ENCODE data around the gene MED29.
A peak's percentile ranks its signal among the peaks of the same experiment; 100 is the strongest.

The MED29 gene

DNA sequence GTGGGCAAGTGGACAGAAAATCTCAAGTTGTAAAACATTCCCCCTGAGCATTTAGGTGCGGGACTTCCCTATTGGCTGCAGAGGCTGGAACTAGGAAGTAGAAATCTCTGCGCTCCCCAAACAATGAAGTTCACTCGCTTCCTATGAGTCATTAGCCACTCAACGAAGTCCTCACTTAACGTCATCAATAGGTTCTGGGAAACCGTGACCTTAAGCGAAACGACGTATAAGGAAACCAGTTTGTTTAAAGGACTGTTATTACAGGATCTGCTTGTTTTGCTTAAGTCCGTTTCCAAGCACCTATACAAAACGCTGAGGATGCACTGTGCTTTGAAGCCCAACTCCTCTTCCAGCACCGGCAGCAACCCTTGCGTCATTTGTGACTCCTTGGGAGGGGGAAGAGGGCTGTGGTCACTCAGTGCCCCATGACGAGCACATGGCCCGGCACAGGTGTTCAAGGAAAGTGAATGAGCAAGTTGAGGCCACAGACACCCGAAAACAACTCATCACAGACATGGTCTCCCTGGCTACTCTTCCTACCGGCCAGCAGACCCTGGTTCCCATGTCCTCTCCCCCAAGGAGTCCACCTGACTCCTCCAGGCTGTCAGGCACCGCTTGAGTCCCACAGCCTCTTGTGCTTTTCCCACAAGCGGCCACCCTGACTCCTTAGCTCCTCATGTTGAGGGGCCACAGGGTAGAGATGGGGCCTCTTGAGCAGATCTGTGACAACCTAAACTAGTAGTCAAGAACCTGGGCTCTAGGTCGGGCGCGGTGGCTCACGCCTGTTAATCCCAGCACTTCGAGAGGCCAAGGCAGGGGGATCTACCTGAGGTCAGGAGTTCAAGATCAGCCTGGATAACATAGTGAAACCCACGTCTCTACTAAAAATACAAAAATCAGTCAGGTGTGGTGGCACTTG lies 39.8 kb downstream of the MED29 start:
- peak; percentile 80 for DNase-seq (ENCODE audit: low spot score)

DNA sequence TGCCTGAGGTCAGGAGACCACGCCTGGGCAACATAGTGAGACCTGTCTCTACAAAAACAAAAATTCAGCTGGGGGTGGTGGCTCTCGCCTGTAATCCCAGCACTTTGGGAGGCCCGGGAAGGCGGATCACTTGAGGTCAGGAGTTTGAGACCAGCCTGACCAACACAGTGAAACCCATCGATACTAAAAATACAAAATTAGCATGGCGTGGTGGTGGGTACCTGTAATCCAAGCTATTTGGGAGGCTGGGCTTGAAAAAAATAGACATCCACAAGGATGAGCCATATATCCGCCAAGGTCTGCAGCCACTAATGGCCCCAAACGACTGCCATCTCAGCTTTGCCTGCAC lies 41.5 kb downstream of the MED29 start:
- no peak for DNase-seq (ENCODE audit: low spot score)

DNA sequence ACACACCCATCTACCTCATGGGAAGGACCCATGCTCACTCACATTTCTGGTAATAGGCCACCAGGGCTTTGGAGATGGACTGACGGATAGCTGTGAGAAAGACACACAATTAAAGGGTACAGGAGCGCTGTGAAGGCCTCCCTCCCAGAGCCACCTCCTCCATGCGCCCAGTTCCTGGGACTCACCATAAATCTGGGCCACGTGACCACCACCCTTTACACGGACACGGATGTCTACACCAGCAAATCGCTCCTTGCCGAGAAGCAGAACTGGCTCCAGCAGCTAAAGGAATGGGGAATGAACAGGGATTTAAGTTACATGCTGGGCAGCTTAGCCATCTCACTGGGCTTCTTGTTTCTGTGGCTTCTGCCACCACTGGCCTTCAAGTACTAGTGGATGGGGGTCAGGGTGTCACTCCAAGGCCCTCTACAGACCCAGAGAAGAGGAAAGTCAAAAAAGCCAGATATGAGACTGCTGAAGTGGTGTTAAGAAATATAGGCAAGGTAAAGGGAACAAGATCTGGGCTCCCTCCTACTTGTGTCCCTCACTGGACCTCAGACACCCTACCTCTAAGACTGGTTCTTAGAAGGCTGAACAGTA lies 42.4 kb downstream of the MED29 start:
- no peak for DNase-seq (ENCODE audit: low spot score)

DNA sequence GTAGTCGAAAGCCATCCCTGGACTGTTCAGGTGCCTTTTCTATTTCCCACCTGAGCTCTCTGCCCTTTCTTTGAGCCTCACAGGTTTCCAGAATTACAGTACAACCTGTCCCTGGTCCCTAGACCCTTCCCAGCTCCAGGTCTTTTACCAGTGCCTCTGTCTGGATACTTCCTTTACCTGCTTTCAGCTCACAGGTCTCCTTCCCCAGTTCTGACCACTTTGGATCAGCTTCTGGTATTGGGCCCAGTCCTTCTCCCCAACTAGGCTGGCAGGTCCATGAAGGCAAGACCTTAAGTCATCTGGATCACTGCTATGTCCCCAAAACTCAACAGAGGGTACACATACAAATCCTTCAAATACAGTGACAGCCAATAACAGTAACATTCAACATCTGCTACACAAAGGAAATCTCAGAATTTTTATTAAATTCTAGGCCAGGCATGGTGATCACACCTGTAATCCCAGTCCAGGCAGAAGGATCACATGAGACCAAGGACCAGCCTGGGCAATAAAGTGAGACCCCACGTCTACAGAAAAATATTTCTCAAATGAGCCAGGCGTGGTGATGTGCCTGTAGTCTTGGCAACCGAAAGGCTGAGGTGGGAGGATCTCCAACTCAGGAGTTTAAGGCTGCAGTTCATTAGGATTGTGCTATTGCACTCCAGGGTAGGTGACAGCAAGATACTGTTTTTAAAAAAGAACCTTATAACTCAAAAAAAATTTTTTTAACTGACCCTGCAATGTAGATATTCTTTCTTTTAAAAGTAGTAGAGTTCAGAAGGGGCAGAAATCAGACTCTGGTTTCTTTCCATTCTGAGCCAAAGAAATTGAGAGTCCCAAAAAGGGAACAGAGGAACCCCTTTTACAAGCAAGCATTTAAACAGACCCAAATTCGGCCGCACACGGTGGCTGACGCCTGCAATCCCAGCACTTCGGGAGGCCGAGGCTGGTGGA lies 43.2 kb downstream of the MED29 start:
- no peak for DNase-seq (ENCODE audit: low spot score)

DNA sequence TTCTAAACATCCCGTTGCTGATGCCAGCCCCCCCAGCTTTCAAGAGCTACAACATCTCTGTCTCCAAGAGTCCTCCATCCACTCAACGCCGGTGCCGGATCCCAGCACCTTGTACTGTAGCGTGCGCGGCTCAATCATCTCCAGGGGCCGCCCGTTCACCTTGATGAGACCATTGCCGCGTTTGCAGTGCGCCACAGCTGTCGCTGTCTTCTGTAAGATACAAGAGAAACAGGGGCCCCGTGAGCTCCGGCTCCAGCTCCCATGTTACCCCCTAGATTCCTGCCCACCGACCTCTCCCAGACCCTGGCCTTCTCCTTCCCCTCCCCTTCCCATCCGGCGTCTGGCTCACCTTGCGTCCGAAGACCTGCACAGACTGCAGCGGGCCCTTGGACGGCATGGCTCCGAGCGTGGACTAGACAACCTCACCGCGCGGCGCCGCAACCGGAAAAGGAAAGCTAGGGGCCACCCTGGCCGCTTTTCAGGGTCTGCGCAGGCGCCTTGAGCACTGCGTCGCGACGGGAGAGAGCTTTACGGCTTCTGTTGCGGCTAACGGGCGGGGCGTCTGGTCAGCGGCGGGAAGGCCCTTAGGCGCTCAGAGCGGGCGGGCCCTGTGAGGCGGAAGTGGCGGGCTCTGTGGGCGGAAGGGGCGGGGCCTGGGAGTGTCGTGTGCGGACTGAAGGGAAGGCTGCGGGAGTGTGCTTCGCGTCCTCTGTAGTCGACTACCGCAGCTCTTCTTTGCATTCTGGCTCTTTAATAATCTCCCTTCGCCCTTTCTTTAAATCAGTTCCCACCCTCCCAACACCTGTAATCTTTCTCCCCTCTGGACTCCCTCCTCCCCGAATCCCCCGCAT lies 44.5 kb downstream of the MED29 start, which contains the start of gene RPS16:
Gene RPS16 (minus strand): TSS at position 451 of the 851 bp plus-strand sequence. CDS start 54 bp downstream, at position 397.
- peak; percentile 99 for DNase-seq (ENCODE audit: low spot score)

DNA sequence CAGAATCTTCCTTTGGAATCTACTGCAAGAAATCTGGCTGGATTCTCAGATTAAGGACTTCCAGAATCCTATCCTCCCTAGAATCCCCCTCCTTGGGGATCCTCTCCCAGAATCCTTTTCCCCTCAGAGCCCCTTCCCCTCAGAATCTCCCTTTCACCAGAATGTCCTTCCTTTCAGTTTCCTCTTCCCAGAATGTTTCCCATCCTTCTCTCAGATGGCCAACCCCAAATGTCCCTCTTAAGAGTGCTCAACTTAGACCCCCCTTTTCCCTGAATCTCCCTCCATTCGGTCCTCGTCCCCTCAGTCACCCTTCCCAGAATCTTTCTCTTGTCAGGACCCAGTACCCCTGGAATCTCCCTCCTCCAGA lies 45.2 kb downstream of the MED29 start:
- DNase-seq (ENCODE audit: low spot score), result no peak

DNA sequence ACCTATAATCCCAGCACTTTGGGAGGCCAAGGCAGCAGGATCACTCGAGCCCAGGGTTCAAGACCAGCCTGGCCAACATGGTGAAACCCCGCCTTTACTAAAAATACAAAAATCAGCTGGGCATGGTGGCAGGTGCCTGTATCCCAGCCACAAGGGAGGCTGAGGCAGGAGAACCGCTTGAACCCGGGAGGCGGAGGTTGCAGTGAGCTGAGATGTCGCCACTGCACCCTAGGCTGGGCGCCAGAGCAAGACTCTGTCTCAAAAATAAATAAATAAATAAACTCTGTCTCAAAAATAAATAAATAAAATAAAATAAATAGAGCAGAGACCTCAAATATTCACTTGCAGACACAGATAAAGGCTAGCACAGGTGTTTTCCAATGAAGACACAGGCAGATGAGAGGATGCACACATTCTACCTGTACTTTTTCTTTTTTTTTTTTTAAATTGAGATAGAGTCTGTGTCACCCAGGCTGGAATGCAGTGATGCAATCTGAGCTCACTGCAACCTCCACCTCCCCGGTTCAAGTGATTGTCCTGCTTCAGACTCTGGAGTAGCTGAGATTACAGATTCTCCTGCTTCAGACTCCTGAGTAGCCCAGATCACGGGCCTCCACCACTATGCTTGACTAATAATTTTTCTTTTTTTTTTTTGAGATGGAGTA lies 47.2 kb downstream of the MED29 start:
- no peak for DNase-seq (ENCODE audit: low spot score)

DNA sequence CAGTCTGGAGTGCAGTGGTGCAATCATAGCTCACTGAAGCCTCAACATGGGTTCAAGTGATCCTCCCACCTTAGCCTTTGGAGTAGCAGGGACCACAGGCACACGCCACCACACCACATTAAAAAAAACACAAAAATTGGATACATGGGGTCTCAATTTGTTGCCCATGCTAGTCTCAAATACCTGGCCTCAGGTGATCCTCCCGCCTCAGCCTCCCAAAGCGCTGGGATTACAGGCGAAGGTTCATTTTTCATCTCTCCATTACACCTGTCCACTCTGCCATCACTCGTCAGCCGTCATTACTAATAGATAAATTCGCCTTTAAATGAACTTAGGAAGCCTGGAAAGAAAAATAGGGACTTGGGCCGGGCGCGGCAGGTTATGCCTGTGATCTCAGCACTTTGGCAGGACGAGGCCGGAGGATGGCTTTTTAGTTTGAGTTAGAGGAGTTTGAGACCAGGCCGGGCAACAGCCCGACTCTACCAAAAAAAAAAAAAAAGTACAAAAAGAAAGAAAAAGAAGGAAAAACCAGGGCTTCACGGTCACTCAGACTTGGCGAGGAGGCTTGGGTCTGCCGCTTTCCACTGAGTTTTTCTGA lies 53.5 kb downstream of the MED29 start:
- no peak for DNase-seq (ENCODE audit: low spot score)

DNA sequence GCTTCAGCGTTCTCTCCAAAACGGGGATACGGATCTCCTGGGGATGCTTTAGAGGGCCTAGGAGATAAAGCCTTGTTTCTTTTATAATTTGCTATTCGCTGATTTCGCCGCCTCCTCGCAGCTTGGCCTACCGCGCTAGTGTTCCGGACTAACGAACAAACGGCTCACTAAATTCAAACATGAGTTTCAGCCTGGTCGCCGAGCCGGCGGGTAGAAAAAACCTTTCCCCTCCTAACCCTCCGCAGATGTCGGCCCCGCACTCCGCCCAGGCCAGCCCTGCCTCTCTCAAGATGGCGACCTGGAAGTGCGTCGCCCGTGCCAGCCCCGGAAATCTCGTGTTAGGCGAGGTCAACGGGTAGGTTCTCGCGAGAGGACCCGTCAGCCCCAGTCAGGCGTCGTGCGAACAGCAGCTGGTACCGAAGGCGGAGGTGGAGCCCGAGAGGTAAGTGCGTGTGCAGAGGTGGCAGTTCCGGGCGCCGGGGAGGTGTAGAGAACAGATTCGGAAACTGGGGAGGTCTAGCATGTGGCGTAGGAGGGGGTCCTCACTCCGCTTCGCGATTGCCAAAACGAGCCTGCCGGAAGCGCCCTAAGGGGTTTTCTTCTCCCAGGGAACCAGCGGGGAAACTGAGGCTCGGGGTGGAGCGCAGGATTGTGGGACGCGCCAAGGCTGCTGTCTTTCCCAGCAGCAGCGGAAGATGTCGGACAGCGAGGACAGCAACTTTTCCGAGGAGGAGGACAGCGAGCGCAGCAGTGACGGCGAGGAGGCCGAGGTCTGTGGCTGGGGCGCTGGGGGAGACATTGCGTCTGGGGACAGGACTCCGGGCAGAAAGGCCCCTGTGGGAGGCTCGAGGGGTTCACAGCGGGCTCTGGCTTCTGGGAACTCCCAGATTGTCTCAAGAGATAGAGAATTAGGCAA lies 54.3 kb downstream of the MED29 start, which contains the start of gene SUPT5H:
Gene SUPT5H (plus strand): TSS at position 387 of the 916 bp plus-strand sequence. CDS start 309 bp downstream, at position 696.
- DNase-seq (ENCODE audit: low spot score), result peak; percentile 99

DNA sequence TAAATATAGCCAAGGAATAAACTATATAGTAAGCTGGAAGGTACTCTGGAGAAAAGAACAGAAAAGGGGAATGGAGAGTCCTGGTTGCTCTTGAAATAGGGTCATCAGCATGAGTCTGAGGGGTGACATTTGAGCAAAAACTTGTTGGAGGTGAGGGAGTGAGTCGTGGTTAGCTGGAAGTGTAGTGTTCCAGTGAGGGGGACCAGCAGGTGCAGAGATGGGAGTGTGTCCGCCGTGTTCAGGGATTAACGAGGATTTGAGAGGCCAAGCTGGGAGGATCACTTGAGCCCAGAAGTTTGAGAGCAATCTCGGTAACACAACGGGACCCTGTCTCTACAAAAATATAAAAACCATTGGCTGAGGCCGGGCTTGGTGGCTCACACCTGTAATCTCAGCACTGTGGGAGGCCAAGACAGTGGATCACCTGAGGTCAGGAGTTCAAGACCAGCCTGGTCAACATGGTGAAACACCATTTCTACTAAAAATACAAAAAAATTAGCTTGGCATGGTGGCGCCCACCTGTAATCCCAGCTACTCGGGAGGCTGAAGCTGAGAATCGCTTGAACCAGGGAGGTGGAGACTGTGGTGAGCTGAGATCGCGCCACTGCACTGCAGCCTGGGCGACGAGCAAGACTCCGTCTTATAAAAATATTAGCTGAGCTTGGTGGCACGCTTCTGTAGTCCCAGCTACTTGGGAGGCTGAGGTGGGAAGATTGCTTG lies 55.3 kb downstream of the MED29 start:
- DNase-seq (ENCODE audit: low spot score), result no peak

DNA sequence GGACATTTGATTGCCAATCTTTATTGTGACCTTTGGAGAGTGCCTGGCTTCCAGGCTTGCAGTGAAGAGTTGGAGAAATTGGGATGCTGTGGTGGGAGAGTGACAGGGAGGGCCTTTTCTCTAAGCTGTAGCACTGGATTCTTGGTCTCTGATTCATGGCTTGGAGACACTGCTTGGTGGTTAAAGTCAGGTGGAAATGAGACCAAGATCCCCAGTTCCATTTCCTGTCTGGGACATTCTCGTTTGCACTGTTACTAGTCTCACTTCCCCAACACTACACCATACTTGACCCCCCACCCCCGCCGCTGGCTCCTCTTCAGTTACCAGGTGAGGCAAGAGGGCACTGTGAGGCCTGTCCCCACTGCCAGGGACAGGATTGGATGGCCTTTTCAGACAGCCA lies 57.1 kb downstream of the MED29 start:
- DNase-seq (ENCODE audit: low spot score), result no peak

DNA sequence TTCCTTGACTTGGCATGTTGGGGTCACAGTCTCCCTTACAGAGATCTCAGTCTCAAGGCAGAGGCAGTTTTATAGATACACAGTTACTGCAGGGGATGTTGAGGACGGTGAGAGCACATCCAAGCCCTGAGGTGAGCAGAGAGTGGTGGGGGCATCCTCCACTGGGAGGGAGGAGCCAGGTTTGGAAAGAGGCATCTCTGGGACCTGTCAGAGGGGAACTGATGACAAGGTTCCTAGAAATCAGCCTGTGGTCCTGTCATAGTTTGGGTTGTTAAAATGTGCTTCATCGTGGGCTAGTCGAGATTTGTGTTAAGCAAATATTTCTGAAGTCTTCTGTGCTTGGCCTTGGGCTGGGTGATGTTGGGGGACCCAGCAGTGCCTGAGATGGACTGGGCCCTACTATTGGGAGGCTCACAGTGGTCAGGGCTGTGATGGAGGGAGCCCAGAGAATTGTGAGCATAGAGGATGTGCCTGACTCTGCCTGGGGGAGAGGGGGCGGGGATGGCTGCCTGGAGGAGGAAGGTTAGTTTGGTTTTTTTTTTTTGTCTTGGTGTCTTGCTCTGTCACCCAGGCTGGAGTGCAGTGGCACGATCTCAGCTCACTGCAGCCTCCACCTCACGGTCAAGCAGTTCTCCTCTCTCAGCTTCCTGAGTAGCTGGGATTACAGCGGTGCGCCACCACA lies 58.1 kb downstream of the MED29 start:
- DNase-seq (ENCODE audit: low spot score), result peak; percentile 14

Data from CD4-positive, alpha-beta T cell treated with Interleukin-15 for 4 hours (primary cell).